Measurements from ENCODE around the gene DBR1.

GRCh38 chr3:138135833-138136194 lies 38.9 kb downstream of the DBR1 start:
- TF ChIP-seq CTCF (tag by site-specific recombination; IDR thresholded peaks at IDR 0.05), result no peak
- no peak for TF ChIP-seq ZNF513 (tag by site-specific recombination; IDR thresholded peaks at IDR 0.05)

Measured in HEK293 (cell line).